A549 (cell line): Measurements from ENCODE around the gene OSBPL9. TPM values are rescaled to one million over a fixed set of nuclear protein-coding genes. Genes with fewer than 3 reads are reported as not detected.

Experiments used
- ATAC-seq, 2 experiments: fragments of 200-7000 bp in 1 of 2; fragments of >200 bp in 1 of 2; cut with Nextera tagmentation in 1 of 2; cut with Tn5 transposase in 1 of 2; 3 replicates each; pipeline versions ENCODE4 v1.8.0 to v1.9.1; 2018 to 2020; ENCODE audit warnings: mild to moderate bottlenecking in 1 of 2, moderate library complexity in 1 of 2
- CTCF ChIA-PET: fragments of 300-600 bp; sonication (Branson Sonifier 250); formaldehyde crosslinking; extraction: SDS; loops from one replicate; lab custom pipeline; 2021; ENCODE audit warnings: antibody characterized with exemption, inconsistent platforms; lab: Yijun Ruan, JAX
- POLR2A ChIA-PET: fragments of 350-600 bp; formaldehyde crosslinking; extraction: SDS; loops from one replicate; lab custom pipeline; 2021; ENCODE audit warnings: antibody characterized with exemption, inconsistent platforms; lab: Yijun Ruan, JAX
- DNase-seq, 2 experiments: peaks; one replicate each; pipeline versions ENCODE4 v3.0.0 to v3.0.0-alpha.2; 2011 to 2016; ENCODE audit warnings: low read depth in 1 of 2, low spot score in 1 of 2
- FAIRE-seq: peaks from 2 replicates; lab custom pipeline; 2011; peaks lifted over from hg19 to GRCh38; lab: Jason Lieb, UNC
- H3K27ac ChIP-seq, 2 experiments: fragments of >200 bp; sonication (Bioruptor Twin); formaldehyde crosslinking; 3 replicates each; pipeline ENCODE4 v1.5.1; 2016 to 2017
- H3K4me1 ChIP-seq: fragments of >200 bp; sonication (Bioruptor Twin); formaldehyde crosslinking; 3 replicates; pipeline ENCODE4 v1.6.1; 2016
- H3K4me2 ChIP-seq: fragments of >200 bp; sonication (Bioruptor Twin); formaldehyde crosslinking; 3 replicates; pipeline ENCODE4 v1.6.1; 2016
- H3K4me3 ChIP-seq: fragments of >200 bp; sonication (Bioruptor Twin); formaldehyde crosslinking; 3 replicates; pipeline ENCODE4 v1.5.1; 2016
- H3K9me3 ChIP-seq: fragments of >200 bp; sonication (Bioruptor Twin); formaldehyde crosslinking; 3 replicates; pipeline ENCODE4 v1.6.1; 2016
- BHLHE40 ChIP-seq: IDR thresholded peaks from 2 replicates; pipeline ENCODE4 v1.6.1; 2012; ENCODE audit warnings: low read depth, low read length, inconsistent platforms
- CBX8 ChIP-seq: fragments of 200-600 bp; sonication (generic); IDR thresholded peaks from 2 replicates; pipeline ENCODE4 v1.6.1; 2016
- CEBPB ChIP-seq, 2 experiments: fragments of >200 bp in 1 of 2; sonication (Bioruptor Twin) in 1 of 2; formaldehyde crosslinking in 1 of 2; IDR thresholded peaks; 2 replicates each; pipeline ENCODE4 v1.6.1; 2012 to 2016
- CHD4 ChIP-seq: fragments of 200-600 bp; sonication (generic); IDR thresholded peaks from 2 replicates; pipeline ENCODE4 v1.6.1; 2016; ENCODE audit warnings: antibody characterized with exemption, mild to moderate bottlenecking, borderline replicate concordance
- EP300 ChIP-seq, 2 experiments: fragments of >200 bp; sonication (Bioruptor Twin); formaldehyde crosslinking; IDR thresholded peaks; 2 replicates in 1 of 2; 3 replicates in 1 of 2; pipeline ENCODE4 v1.6.1; 2016 to 2017
- ESRRA ChIP-seq: fragments of 150-350 bp; IDR thresholded peaks from 2 replicates; pipeline ENCODE4 v1.6.1; 2014; ENCODE audit warnings: mild to moderate bottlenecking, low read length, borderline replicate concordance
- HES2 ChIP-seq: fragments of >200 bp; sonication (Bioruptor Twin); formaldehyde crosslinking; IDR thresholded peaks from 2 replicates; pipeline ENCODE4 v1.6.1; 2016
- HEYL ChIP-seq: fragments of 250-450 bp; sonication (Bioruptor Pico); IDR thresholded peaks from 2 replicates; pipeline ENCODE4 v1.8.0; 2021; ENCODE audit warnings: mild to moderate bottlenecking, moderate library complexity
- JUN ChIP-seq, 2 experiments: fragments of >200 bp; sonication (Bioruptor Twin); formaldehyde crosslinking; IDR thresholded peaks; 2 replicates in 1 of 2; 3 replicates in 1 of 2; pipeline ENCODE4 v1.6.1; 2016 to 2017
- KDM5A ChIP-seq: fragments of 200-600 bp; sonication (generic); IDR thresholded peaks from 2 replicates; pipeline ENCODE4 v1.6.1; 2016; ENCODE audit warnings: antibody characterized with exemption, mild to moderate bottlenecking
- MAFK ChIP-seq: fragments of 450-650 bp; IDR thresholded peaks from 2 replicates; pipeline ENCODE4 v1.6.1; 2014; ENCODE audit not compliant: partially characterized antibody
- MAZ ChIP-seq: fragments of 150-350 bp; IDR thresholded peaks from 2 replicates; pipeline ENCODE4 v1.6.1; 2014; ENCODE audit warnings: antibody characterized with exemption, low read depth, low read length, borderline replicate concordance
- MYC ChIP-seq: IDR thresholded peaks from 2 replicates; pipeline ENCODE4 v1.6.1; 2012; ENCODE audit warnings: mild to moderate bottlenecking, inconsistent platforms, low read length, improper control_type of control experiment, borderline replicate concordance
- NFE2L2 ChIP-seq: fragments of 150-350 bp; conservative IDR thresholded peaks from 2 replicates; pipeline ENCODE4 v1.6.1; 2014; ENCODE audit warnings: low read length
- NR3C1 ChIP-seq: fragments of >200 bp; sonication (Bioruptor Twin); formaldehyde crosslinking; IDR thresholded peaks from 3 replicates; pipeline ENCODE4 v1.6.1; 2017
- POLR2AphosphoS2 ChIP-seq: conservative IDR thresholded peaks from 2 replicates; pipeline ENCODE4 v1.6.1; 2012; ENCODE audit warnings: low read length, improper control_type of control experiment, inconsistent platforms
- RAD21 ChIP-seq, 2 experiments: fragments of >200 bp in 1 of 2; sonication (Bioruptor Twin) in 1 of 2; formaldehyde crosslinking in 1 of 2; IDR thresholded peaks in 1 of 2; conservative IDR thresholded peaks in 1 of 2; 2 replicates in 1 of 2; 3 replicates in 1 of 2; pipeline ENCODE4 v1.6.1; 2012 to 2018; ENCODE audit warnings: inconsistent platforms in 1 of 2
- RCOR1 ChIP-seq: fragments of 150-350 bp; IDR thresholded peaks from 2 replicates; pipeline ENCODE4 v1.6.1; 2014; ENCODE audit warnings: antibody characterized with exemption, low read length, low read depth
- REST ChIP-seq: fragments of 200-600 bp; sonication (generic); IDR thresholded peaks from 2 replicates; pipeline ENCODE4 v1.6.1; 2016; ENCODE audit warnings: antibody characterized with exemption, mild to moderate bottlenecking, moderate library complexity
- SREBF2 ChIP-seq: fragments of 450-650 bp; IDR thresholded peaks from 2 replicates; pipeline ENCODE4 v1.6.1; 2014; ENCODE audit warnings: mild to moderate bottlenecking, moderate library complexity
- TFCP2L1 ChIP-seq: fragments of 250-450 bp; sonication (Bioruptor Pico); IDR thresholded peaks from 2 replicates; pipeline ENCODE4 v1.5.0; 2021; ENCODE audit warnings: mild to moderate bottlenecking
- TP53 ChIP-seq: fragments of 250-450 bp; sonication (Bioruptor Pico); IDR thresholded peaks from 2 replicates; pipeline ENCODE4 v1.5.0; 2021; ENCODE audit warnings: mild to moderate bottlenecking, moderate library complexity
- ZNF302 ChIP-seq: fragments of 250-450 bp; sonication (Bioruptor Pico); IDR thresholded peaks from 2 replicates; pipeline ENCODE4 v1.9.0; 2021; ENCODE audit warnings: inconsistent platforms, mild to moderate bottlenecking, moderate library complexity
- WGBS: methylation state at CpG from one replicate; pipeline ENCODE4 v1.1.6; 2017; ENCODE audit errors: missing lambda C conversion rate; 5-methylcytosine and 5-hydroxymethylcytosine counted together
- polyA plus RNA-seq, 4 experiments: library from polyadenylated mRNA; depleted of rRNA in 3 of 4; stranded (reverse); fragments of >200 nt; fragmentation: RNase III in 1 of 4; extraction: RNeasy Plus Mini Kit Qiagen cat#74134 plus additional on column Dnase treatment in 1 of 4; gene quantifications; 2 replicates in 3 of 4; 3 replicates in 1 of 4; pipeline ENCODE4 v1.2.3, GENCODE V29; 2011 to 2017
- TF ChIP-seq, protein P1 (sequence below): fragments of 450-650 bp; IDR thresholded peaks from 2 replicates; pipeline ENCODE4 v1.6.1; 2014; ENCODE audit warnings: antibody characterized with exemption
- TF ChIP-seq, protein P2 (sequence below): IDR thresholded peaks from 2 replicates; pipeline ENCODE4 v1.6.1; 2012

OSBPL9 gene
- polyA plus RNA-seq, 2 of the 4 experiments (the other 2 are of a cell fraction) = 52.6 to 93.7 TPM

- peak overlapping the region; percentile 15; the same call in 2 of the 3 replicates for H3K4me2 ChIP-seq
- ATAC-seq (no peak), DNase-seq (no peak)
- POLR2A ChIA-PET = no interaction called here
- H3K27ac ChIP-seq = peak overlapping the region; percentile 51 to 59; a peak in 4 of 6 replicates
- no peak overlapping the region for H3K4me3 ChIP-seq
- 3% methylated on average over 2 of the region's 2 CpGs for WGBS
- TF ChIP-seq, protein P1, sequence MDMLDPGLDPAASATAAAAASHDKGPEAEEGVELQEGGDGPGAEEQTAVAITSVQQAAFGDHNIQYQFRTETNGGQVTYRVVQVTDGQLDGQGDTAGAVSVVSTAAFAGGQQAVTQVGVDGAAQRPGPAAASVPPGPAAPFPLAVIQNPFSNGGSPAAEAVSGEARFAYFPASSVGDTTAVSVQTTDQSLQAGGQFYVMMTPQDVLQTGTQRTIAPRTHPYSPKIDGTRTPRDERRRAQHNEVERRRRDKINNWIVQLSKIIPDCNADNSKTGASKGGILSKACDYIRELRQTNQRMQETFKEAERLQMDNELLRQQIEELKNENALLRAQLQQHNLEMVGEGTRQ = no peak
- TF ChIP-seq CEBPB (IDR thresholded peaks at IDR 0.05) = no peak
- no peak for TF ChIP-seq MAZ
- TF ChIP-seq NR3C1 = no peak
- TF ChIP-seq HES2 = no peak
- TF ChIP-seq ESRRA = no peak
- TF ChIP-seq, protein P2, sequence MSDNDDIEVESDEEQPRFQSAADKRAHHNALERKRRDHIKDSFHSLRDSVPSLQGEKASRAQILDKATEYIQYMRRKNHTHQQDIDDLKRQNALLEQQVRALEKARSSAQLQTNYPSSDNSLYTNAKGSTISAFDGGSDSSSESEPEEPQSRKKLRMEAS = no peak
- TF ChIP-seq EP300 (IDR thresholded peaks at IDR 0.05) = no peak
- TF ChIP-seq JUN (IDR thresholded peaks at IDR 0.05) = no peak
- no peak for TF ChIP-seq NFE2L2
- no peak for TF ChIP-seq ZNF302 (CRISPR knock-in tag)
- no peak for TF ChIP-seq TP53 (CRISPR knock-in tag)
- TF ChIP-seq TFCP2L1 (CRISPR knock-in tag) = no peak
- TF ChIP-seq SREBF2 = no peak
- no peak for TF ChIP-seq MAFK
- no peak for TF ChIP-seq KDM5A
- TF ChIP-seq RAD21 (conservative IDR thresholded peaks at IDR 0.05 in 1 of 2, IDR thresholded peaks at IDR 0.05 in 1 of 2) = no peak
- TF ChIP-seq, all 56 proteins: peak for 0
- CTCF ChIA-PET = no interaction called here
- no peak for FAIRE-seq
- peaks cover 37% of the 10 kb centered on the region for H3K4me1 ChIP-seq
- no peaks in the 10 kb centered on the region for H3K9me3 ChIP-seq
These were observed 69.6 kb downstream of the OSBPL9 start for GRCh38 chr1:51686450-51686849.

GRCh38 chr1:51689075-51689440 is 72.2 kb downstream of the OSBPL9 start:
- Histone ChIP-seq H3K4me3 (no peak overlapping the region), H3K4me2 (peak overlapping the region; percentile 85)
- FAIRE-seq = no peak

More at GRCh38 chr1:51689075-51689440, 72.2 kb downstream of the OSBPL9 start:
- no peak for DNase-seq
- ATAC-seq = no peak
- H3K27ac ChIP-seq = peak overlapping the region; percentile 92 to 95
- CTCF ChIA-PET = interaction anchor here (1.0 to 1.2 kb wide), 2 partner anchors 16 to 21 kb away, joined by 3 read pairs; no protein-coding TSS in a partner anchor
- POLR2A ChIA-PET = interaction anchor here (0.8 kb wide), 1 partner anchor 38 kb away, joined by 10 read pairs; no protein-coding TSS in a partner anchor
- H3K4me1 ChIP-seq = peaks cover 63% of the 10 kb centered on the region
- TF ChIP-seq MYC (no peak), RCOR1 (no peak), CHD4 (no peak), HEYL (CRISPR knock-in tag) (no peak), CBX8 (no peak), REST (no peak), ESRRA (no peak), NR3C1 (no peak), BHLHE40 (no peak), NFE2L2 (no peak), POLR2AphosphoS2 (no peak), JUN (IDR thresholded peaks at IDR 0.05) (no peak)
- H3K9me3 ChIP-seq = no peaks in the 10 kb centered on the region
